GM12878 (cell line): ENCODE measurements around the gene FAM210A. TPM values are rescaled to one million over a fixed set of nuclear protein-coding genes. Genes with fewer than 3 reads are reported as not detected.

Source experiments
- ATAC-seq: fragments of 200-7000 bp; cut with Tn5 transposase; 3 replicates; pipeline ENCODE4 v1.9.1; 2020; ENCODE audit warnings: mild to moderate bottlenecking, moderate library complexity
- BruUV-seq: library from RNA; stranded (reverse); fragments of 400-500 nt; replicated peaks from 2 replicates; lab custom pipeline; 2021; lab: Mats Ljungman, UMichigan
- CTCF ChIA-PET: fragments of 300-600 bp; sonication (Branson Sonifier 250); formaldehyde crosslinking; extraction: SDS; loops from one replicate; lab custom pipeline; 2021; ENCODE audit warnings: inconsistent platforms; lab: Yijun Ruan, JAX
- POLR2A ChIA-PET: fragments of 350-600 bp; formaldehyde crosslinking; extraction: SDS; loops from one replicate; lab custom pipeline; 2021; ENCODE audit warnings: inconsistent platforms; lab: Charles Lee
- RAD21 ChIA-PET: fragments of 300-600 bp; sonication (Branson Sonifier 250); formaldehyde crosslinking; loops from one replicate; lab custom pipeline; 2023; ENCODE audit warnings: antibody characterized with exemption; ENCODE audit not compliant: unreplicated experiment; lab: Charles Lee
- SMC1A ChIA-PET: fragments of 300-600 bp; sonication (Branson Sonifier 250); formaldehyde crosslinking; loops from one replicate; lab custom pipeline; 2023; ENCODE audit not compliant: unreplicated experiment, uncharacterized antibody; lab: Charles Lee
- DNase-seq: peaks from one replicate; pipeline ENCODE4 v3.0.0-alpha.2; 2011; ENCODE audit warnings: low read depth, low spot score
- FAIRE-seq: peaks from 3 replicates; lab custom pipeline; 2011; peaks lifted over from hg19 to GRCh38; lab: Jason Lieb, UNC
- H2AFZ ChIP-seq: 2 replicates; pipeline ENCODE4 v1.6.0; 2011; ENCODE audit warnings: low read depth, low read length, control low read depth; ENCODE audit not compliant: control insufficient read depth
- H3K27ac ChIP-seq: 2 replicates; pipeline ENCODE4 v1.5.1; 2011; ENCODE audit warnings: control low read depth; ENCODE audit not compliant: control insufficient read depth, insufficient read depth
- H3K27me3 ChIP-seq, 2 experiments: replicated peaks in 1 of 2; 2 replicates each; pipeline versions ENCODE4 v1.6.0 to v1.6.1; 2011; ENCODE audit warnings: low read length in 1 of 2; ENCODE audit not compliant: control insufficient read depth in 2 of 2, insufficient read depth in 2 of 2
- H3K36me3 ChIP-seq, 2 experiments: 2 replicates each; pipeline ENCODE4 v1.5.1; 2011; ENCODE audit warnings: low read length in 1 of 2; ENCODE audit not compliant: control insufficient read depth in 2 of 2, insufficient read depth in 2 of 2
- H3K4me1 ChIP-seq: 2 replicates; pipeline ENCODE4 v1.6.1; 2011; ENCODE audit warnings: mild to moderate bottlenecking, low read length, moderate library complexity, mixed read lengths; ENCODE audit not compliant: control insufficient read depth, insufficient read depth
- H3K4me2 ChIP-seq: 2 replicates; pipeline ENCODE4 v1.6.0; 2011; ENCODE audit warnings: control low read depth; ENCODE audit not compliant: control insufficient read depth, insufficient read depth
- H3K4me3 ChIP-seq: fragments of 200-600 bp; sonication (generic); 2 replicates; pipeline ENCODE4 v1.5.1; 2016
- H3K79me2 ChIP-seq: 2 replicates; pipeline ENCODE4 v1.6.0; 2011; ENCODE audit warnings: low read length; ENCODE audit not compliant: control insufficient read depth, insufficient read depth
- H3K9ac ChIP-seq: 2 replicates; pipeline ENCODE4 v1.8.0; 2011; ENCODE audit warnings: low read length, control low read depth, mixed read lengths; ENCODE audit not compliant: control insufficient read depth, insufficient read depth
- H3K9me3 ChIP-seq: replicated peaks from 3 replicates; pipeline ENCODE4 v1.5.1; 2011; ENCODE audit warnings: mild to moderate bottlenecking, low read length; ENCODE audit not compliant: control insufficient read depth, insufficient read depth
- H4K20me1 ChIP-seq: 2 replicates; pipeline ENCODE4 v1.6.0; 2011; ENCODE audit not compliant: control insufficient read depth, insufficient read depth
- ATF3 ChIP-seq: IDR thresholded peaks from 2 replicates; pipeline ENCODE4 v1.6.1; 2011; ENCODE audit warnings: low read depth, mild to moderate bottlenecking, low read length, moderate library complexity, borderline replicate concordance; ENCODE audit errors: extremely low read depth
- CBFB ChIP-seq: IDR thresholded peaks from 2 replicates; pipeline ENCODE4 v1.6.1; 2016; ENCODE audit warnings: antibody characterized with exemption, low read depth
- JUNB ChIP-seq: IDR thresholded peaks from 2 replicates; pipeline ENCODE4 v1.6.1; 2016; ENCODE audit warnings: antibody characterized with exemption, mild to moderate bottlenecking
- MYC ChIP-seq: IDR thresholded peaks from 2 replicates; pipeline ENCODE4 v1.6.1; 2011; ENCODE audit warnings: mild to moderate bottlenecking, low read length, moderate library complexity, inconsistent platforms; ENCODE audit not compliant: insufficient read depth, insufficient replicate concordance, insufficient read length, severe bottlenecking
- NR2F1 ChIP-seq: fragments of 450-650 bp; conservative IDR thresholded peaks from 2 replicates; pipeline ENCODE4 v1.6.1; 2017; ENCODE audit warnings: mild to moderate bottlenecking
- RELA ChIP-seq: fragments of 450-650 bp; IDR thresholded peaks from 2 replicates; pipeline ENCODE4 v1.8.0; 2014; ENCODE audit warnings: borderline replicate concordance; ENCODE audit not compliant: partially characterized antibody
- SMAD5 ChIP-seq: IDR thresholded peaks from 2 replicates; pipeline ENCODE4 v1.6.1; 2016; ENCODE audit warnings: antibody characterized with exemption, low read depth
- SP1 ChIP-seq: IDR thresholded peaks from one replicate; pipeline ENCODE4 v1.6.1; 2011; ENCODE audit warnings: low read depth, low read length
- SUZ12 ChIP-seq: fragments of 200-600 bp; sonication (generic); IDR thresholded peaks from one replicate; pipeline ENCODE4 v1.6.1; 2018; ENCODE audit warnings: antibody characterized with exemption, mild to moderate bottlenecking; ENCODE audit not compliant: unreplicated experiment
- TARDBP ChIP-seq: IDR thresholded peaks from 2 replicates; pipeline ENCODE4 v1.6.1; 2016; ENCODE audit warnings: borderline replicate concordance
- WRNIP1 ChIP-seq: IDR thresholded peaks from 2 replicates; pipeline ENCODE4 v1.6.1; 2011; ENCODE audit warnings: low read depth, low read length, improper control_type of control experiment, borderline replicate concordance
- ZNF592 ChIP-seq: fragments of 450-650 bp; IDR thresholded peaks from 2 replicates; pipeline ENCODE4 v1.6.1; 2017; ENCODE audit warnings: mild to moderate bottlenecking, moderate library complexity
- WGBS: methylation state at CpG from one replicate; pipeline ENCODE4 v1.1.6; 2016; ENCODE audit warnings: low lambda C conversion rate; ENCODE audit not compliant: insufficient replicate concordance, insufficient coverage; ENCODE audit errors: missing lambda C conversion rate; 5-methylcytosine and 5-hydroxymethylcytosine counted together
- in situ Hi-C: fragments of 300-500 bp; cut with MboI; formaldehyde crosslinking; loops from 9 replicates; pipeline ENCODE4 v1.14.3; 2018; ENCODE audit warnings: mixed read lengths
- intact Hi-C: fragments of 100-400 bp; cut with micrococcal nuclease; formaldehyde crosslinking; loops from one replicate; pipeline ENCODE4 v1.14.2; 2022; ENCODE audit not compliant: unreplicated experiment
- polyA plus RNA-seq, 11 experiments: library from polyadenylated mRNA; depleted of rRNA in 4 of 11; unstranded in 6 of 11; stranded (reverse) in 5 of 11; fragments of >200 nt; fragmentation: Nextera tagmentation in 4 of 11; fragmentation: Illumina TruSeq in 1 of 11; extraction: Ambion mirVana in 4 of 11; extraction: Trizol in 1 of 11; gene quantifications; 1 replicate in 1 of 11; 2 replicates in 10 of 11; pipeline versions ENCODE4 v1.2.1 to v1.2.3, GENCODE V29; 2011 to 2016; ENCODE audit warnings: inconsistent platforms in 2 of 11, missing spikeins in 2 of 11, low read depth in 1 of 11
- total RNA-seq, 4 experiments: library from RNA; depleted of rRNA in 3 of 4; stranded (reverse); fragments of >200 nt in 3 of 4; fragmentation: Illumina TruSeq in 1 of 4; extraction: Trizol in 1 of 4; gene quantifications; 2 replicates each; pipeline versions ENCODE4 v1.2.1 to v1.2.3, GENCODE V29; 2013 to 2021

Gene FAM210A
- total and polyA plus RNA-seq, 10 of the 15 experiments (the other 5 are each of a cell fraction or from before 2014, with no cell fraction given), result 10.3 to 56.3 (median 17.7) TPM

DNA sequence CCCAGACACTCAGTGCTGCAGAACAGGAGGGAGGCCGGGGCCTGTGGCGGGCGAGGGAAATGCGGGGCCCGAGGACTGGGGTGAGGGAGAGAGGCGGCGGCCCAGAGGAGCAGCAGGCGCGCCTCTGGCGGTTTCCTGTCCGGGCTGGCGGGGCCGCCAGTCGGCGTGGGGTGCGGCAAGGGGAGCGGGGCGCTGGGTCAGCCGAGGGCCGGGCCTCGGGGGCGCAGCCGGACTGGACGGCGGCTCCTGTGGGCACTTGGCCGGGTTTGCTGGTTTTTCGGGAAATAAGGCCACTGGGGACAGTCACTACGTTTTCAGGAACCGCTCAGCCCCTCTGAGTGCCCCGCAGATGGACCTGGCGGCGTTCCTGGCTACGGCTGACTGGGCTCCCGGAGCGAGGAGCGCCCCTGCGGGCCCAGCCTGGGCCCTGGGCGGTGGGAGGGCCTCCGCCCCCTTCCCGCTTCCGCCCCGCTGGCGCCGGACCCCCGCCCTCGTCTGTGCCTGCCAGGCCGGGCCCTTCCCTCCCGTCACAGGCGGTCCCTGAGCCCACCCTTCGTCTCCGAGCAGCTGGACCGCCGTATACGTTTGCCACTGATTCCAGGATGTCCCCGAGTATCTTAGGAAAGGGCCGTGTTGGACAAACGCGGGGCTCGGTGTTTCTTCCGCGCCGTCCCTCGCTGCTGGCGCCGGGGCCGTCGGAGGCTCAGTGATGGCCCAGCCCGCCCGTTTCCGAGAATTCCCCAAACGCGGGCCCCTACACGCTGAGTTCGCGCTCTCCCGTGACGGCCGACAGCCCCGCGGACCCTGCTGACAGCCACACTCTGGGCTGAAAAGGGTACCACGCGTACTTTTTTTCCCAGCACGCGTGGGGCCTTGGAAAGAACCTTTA is 84.6 kb downstream of the FAM210A start:
- no TSS peak for BruUV-seq
- Histone ChIP-seq H3K4me3 (no peak overlapping the region), H3K36me3 (peaks cover 0 to 1% of the 10 kb centered on the region in 2 experiments; a peak in 2 of 4 replicates)

GRCh38 chr18:13640266-13640860 is 86.0 kb downstream of the FAM210A start:
- no peak overlapping the region for H2AFZ ChIP-seq
- no peaks in the 10 kb centered on the region for H3K27me3 ChIP-seq
- no peak for ATAC-seq
- no peak overlapping the region for H3K27ac ChIP-seq
- CTCF ChIA-PET, result no interaction called here
- intact Hi-C loops (no loop called here), in situ Hi-C loops (loop anchor here (25.0 kb wide), 1 partner anchor 478 kb away; no protein-coding TSS in a partner anchor)
- no peak overlapping the region for H3K9ac ChIP-seq
- POLR2A ChIA-PET, result no interaction called here
- SMC1A ChIA-PET, result no interaction called here
- BruUV-seq, result no TSS peak
- no peaks in the 10 kb centered on the region for H4K20me1 ChIP-seq
- H3K9me3 ChIP-seq, result no peaks in the 10 kb centered on the region
- 79% methylated on average over 10 of the region's 10 CpGs for WGBS
- no peak overlapping the region for H3K4me2 ChIP-seq
- H3K36me3 ChIP-seq, result no peaks in the 10 kb centered on the region; a peak in 2 of 4 replicates
- RAD21 ChIA-PET, result no interaction called here
- no peak overlapping the region for H3K4me3 ChIP-seq
- no peaks in the 10 kb centered on the region for H3K4me1 ChIP-seq
- no peaks in the 10 kb centered on the region for H3K79me2 ChIP-seq
- no peak for DNase-seq
- no peak for FAIRE-seq
- TF ChIP-seq NR2F1, result no peak
- no peak for TF ChIP-seq TARDBP
- TF ChIP-seq JUNB, result no peak
- TF ChIP-seq WRNIP1, result no peak
- no peak for TF ChIP-seq SMAD5
- TF ChIP-seq ZNF592, result no peak
- TF ChIP-seq SP1, result no peak
- no peak for TF ChIP-seq ATF3

More for the DNA sequence above, 84.6 kb downstream of the FAM210A start:
- ATAC-seq (no peak), FAIRE-seq (no peak), DNase-seq (no peak)
- WGBS, result 97% methylated on average over 52 of the region's 84 CpGs
- Histone ChIP-seq H3K9me3 (no peaks in the 10 kb centered on the region), H3K27ac (no peak overlapping the region), H3K4me1 (no peaks in the 10 kb centered on the region), H3K79me2 (no peaks in the 10 kb centered on the region), H3K4me2 (no peak overlapping the region), H3K27me3 (no peaks in the 10 kb centered on the region), H2AFZ (no peak overlapping the region), H3K9ac (no peak overlapping the region), H4K20me1 (no peaks in the 10 kb centered on the region)
- SMC1A ChIA-PET, result no interaction called here
- no peak for TF ChIP-seq RELA
- TF ChIP-seq MYC, result no peak
- TF ChIP-seq CBFB, result no peak
- no peak for TF ChIP-seq SUZ12
- in situ Hi-C loops, result loop anchor here (25.0 kb wide), 1 partner anchor 479 kb away; no protein-coding TSS in a partner anchor
- RAD21 ChIA-PET, result no interaction called here
- CTCF ChIA-PET, result no interaction called here
- intact Hi-C loops, result no loop called here
- POLR2A ChIA-PET, result no interaction called here
